Superior temporal gyrus (tissue), 1 donor: ENCODE measurements around the gene WNT2.
"Not testable (repeated sequence)": the region's sequence is repeated elsewhere in the genome, so short reads cannot be mapped to it uniquely, and the experiment has no call there.

Experiments
- DNase-seq: peaks from one replicate; pipeline ENCODE4 v3.0.0-alpha.2; 2016; ENCODE audit errors: extremely low spot score

WNT2 gene

DNA sequence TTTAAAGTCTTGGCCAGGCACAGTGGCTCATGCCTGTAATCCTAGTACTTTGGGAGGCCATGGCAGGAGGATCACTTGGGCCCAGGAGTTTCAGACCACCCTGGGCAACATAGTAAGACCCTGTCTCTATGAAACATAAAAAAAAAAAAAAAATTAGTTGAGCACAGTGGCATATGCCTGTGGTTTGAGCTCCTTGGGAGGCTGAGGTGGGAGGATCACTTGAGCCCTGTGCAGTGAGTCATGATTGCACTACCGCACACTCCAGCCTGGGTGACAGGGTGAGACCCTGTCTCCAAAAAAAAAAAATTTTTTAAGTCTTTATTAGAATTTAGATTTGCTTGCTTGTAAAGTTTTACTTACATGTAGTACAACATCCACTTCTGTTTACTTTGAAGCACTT is 14.0 kb downstream of the WNT2 start:
- no peak for DNase-seq

GRCh38 chr7:117302396-117302795 is 20.5 kb downstream of the WNT2 start:
- no peak for DNase-seq

DNA sequence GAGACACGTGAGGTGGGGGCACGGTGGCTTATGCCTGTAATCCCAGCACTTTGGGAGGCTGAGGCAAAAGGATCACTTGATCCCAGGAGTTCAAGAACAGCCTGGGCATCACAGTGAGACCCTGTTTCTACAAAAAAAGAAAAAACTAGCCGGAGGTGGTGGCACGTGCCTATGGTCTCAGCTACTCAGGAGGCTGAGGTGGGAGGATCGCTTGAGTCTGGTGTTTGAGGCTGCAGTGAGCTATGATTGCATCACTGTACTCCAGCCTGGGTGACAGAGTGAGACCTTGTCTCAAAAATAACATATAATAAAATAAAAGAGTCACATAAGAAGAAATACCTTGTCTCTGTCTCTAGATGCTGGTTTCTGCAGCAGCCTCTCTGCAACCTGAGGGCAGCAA is 22.4 kb downstream of the WNT2 start:
- DNase-seq: not testable (repeated sequence)

DNA sequence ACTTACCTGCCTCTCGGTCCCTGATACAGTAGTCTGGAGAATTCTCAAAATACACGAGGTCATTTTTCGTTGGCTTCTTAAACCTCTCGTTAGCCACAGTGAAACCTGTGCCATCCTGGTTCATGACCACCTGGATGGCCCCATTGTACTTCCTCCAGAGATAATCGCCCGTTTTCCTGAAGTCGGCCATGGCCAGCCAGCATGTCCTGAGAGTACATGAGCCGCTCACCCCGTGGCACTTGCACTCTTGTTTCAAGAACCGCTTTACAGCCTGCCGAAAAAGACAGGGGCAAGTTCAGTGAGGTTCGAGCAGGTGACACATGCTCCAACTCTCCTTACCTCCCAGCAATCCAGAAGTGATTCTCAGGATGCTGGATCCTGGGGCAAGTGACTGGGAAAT is 25.3 kb downstream of the WNT2 start:
- no peak for DNase-seq

DNA sequence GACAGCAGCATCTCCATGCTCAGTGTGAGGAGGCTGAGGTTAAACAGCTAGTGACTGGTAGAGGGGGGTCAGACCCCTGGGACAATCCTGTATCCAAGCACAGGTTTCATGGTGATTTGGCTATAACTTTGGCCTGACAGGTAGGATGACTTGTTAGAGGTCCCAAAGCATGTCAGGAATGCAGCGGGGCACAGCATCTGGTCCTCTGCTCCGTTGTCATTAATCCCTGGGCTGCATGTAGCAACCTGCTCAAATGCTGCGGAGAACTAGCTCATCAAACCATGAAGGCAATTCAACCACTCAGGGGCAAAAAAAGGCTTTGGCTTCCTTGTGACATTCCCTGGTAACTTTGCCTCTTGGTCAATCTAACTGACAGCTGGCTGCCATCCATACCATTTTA is 26.8 kb downstream of the WNT2 start:
- DNase-seq: no peak

DNA sequence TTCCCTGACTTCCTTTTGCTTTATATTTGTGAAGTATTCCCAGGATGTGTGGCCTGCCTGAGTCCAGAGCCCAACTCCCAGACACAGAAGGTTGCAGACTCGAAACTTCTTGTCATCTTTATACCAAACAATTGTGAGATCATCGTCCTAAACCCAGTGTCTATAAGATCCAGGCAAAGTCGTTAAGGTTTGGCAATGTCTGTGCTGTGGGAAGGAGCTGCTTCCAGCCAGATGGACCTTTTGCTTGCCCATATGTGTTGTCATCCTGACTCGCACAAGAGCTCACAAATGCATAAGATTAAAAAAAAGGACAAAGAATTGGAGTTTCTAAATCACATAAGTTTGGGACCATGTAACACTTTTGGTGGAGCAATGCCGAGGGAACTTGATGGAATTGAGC is 37.0 kb downstream of the WNT2 start:
- no peak for DNase-seq

DNA sequence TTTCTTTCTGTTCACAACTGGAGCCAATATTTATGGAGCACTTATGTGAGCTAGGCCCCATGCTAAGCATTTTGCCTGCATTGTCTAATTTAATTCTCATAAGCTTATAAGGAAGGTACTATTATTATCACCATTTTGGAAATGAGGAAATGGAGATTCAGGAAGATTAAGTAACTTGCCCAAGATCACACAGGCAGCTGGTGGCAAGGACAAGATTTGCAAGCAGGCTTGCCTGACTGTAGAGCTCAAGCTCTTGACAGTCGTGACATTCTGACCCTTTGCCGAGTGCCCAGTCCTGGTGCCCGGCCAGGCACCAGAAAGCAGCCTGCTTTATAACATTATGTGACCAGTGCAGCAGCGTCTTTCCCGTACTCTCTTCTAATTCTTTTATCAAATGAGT is 38.2 kb downstream of the WNT2 start:
- DNase-seq: no peak

DNA sequence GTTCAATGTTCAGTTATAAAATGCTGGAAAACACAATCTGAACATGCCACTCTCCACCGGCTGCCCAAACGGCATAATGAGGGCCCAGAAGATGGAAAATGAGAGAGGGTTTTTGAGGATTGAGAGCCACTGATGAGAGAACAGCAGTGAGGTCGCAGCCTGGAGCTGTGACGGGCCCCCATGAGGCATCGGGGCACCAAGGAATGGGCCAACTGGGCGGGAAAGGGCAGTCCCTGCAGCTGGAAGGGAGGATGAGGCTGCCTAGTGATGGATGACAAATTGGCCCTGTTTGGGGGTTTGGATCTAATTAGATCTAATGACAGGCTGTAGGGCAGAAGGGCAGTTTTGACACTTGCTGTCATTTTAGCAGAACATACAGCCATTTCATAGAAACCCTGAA is 39.1 kb downstream of the WNT2 start:
- no peak for DNase-seq

- no peak for DNase-seq
Observed at GRCh38 chr7:117283371-117283770, 39.5 kb downstream of the WNT2 start.

GRCh38 chr7:117282239-117282812 is 40.5 kb downstream of the WNT2 start:
- DNase-seq: no peak

GRCh38 chr7:117281562-117281961 is 41.3 kb downstream of the WNT2 start:
- no peak for DNase-seq

- DNase-seq: no peak
Observed at GRCh38 chr7:117279931-117280557, 42.8 kb downstream of the WNT2 start.

- no peak for DNase-seq
Observed at GRCh38 chr7:117279203-117279602, 43.7 kb downstream of the WNT2 start.

DNA sequence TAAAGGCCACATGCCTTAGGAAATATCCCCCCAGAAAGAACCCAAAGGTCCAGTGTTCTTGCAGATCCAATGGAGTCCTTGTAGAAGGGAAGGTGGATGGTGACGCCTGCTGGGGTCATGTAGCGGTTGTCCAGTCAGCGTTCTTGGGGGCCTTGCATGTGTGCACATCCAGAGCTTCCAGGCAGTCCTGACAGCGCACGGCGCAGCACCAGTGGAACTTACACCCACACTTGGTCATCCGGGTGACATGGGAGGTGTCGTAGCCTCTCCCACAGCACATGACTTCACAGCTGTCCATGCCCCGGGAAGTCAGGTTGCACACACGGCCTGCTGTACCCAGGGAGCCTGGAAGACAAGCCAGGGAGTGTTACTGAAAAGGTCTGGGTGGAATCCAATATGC is 44.8 kb downstream of the WNT2 start:
- no peak for DNase-seq

- DNase-seq: no peak
Observed at GRCh38 chr7:117277576-117277975, 45.3 kb downstream of the WNT2 start.

DNA sequence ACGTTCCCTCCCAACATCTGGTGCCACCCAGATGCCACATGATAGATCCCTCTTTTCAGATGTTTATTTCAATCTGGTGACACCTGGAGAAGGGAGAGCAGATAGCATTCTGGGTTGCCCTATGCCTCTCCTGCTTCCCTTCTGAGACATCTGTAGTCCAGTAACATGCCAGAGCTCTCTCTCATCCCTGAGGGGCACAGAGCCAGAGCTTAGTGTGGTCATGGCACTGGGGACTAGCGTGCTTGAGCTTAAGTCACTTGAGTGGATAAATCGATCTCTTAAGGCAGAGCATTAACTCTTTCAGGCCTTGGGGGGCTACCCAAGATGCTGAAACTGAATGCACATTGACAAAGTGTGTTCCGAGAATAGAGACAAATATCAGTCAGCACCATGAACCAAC is 47.9 kb downstream of the WNT2 start:
- DNase-seq: no peak

- no peak for DNase-seq
Observed at GRCh38 chr7:117273814-117274225, 49.0 kb downstream of the WNT2 start.

DNA sequence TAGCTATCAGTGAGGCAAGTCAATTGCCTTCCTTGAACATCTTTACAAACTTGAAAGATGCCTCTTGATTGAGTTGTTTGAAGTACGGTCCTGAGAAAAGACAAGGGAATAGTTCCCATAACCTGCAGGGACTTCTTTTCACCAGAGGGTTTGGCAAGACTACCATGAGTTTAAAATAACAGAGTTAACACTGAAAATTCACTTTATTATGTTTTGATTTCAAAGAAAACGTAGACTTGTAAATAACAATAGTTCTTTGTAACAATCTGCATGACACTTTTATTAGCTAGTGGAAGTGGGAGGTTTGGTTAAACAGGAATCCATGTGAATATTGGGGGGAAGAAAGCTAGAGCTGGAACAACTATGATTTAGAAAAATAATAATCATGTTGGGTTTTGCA is 49.5 kb downstream of the WNT2 start:
- no peak for DNase-seq

- DNase-seq: no peak
Observed at GRCh38 chr7:117272017-117272759, 50.7 kb downstream of the WNT2 start.

DNA sequence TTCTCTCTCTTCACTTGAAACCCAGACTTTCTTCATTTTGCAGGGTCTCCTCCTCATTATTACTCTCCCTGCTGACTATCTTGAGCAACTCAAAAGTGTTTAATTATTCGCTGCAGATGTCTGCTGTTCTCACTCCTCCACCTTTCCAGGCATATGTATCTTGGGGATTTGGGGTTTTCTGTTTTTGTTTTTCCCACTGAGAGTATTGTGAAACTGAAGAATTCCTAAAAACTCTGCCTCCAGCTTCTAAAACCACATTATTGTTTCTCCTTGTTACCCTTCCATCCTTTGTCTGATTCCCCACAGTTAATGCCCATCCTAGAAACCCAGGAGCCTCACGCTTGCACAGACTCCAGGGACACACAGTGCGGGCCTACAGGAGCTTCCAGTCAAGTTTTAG is 51.3 kb downstream of the WNT2 start:
- DNase-seq: no peak

DNA sequence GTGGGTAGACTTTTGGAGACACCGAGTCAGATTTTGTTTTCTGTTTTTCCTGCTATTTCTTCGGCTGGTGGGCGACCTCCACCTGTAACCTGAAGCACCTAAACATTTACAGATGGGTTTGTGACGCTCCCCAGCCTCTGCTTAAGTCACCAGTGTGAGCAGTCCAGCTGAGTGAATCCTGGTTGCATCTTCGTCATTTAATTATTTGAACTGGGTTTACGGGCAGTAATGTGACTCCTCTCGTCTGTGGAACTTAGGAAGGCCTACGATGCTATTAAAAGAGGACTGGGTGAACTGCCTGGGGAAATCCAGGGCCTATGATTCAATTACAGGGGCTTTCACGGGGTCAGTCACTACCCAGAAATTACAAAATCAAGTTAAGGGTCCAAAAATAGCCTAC is 52.5 kb downstream of the WNT2 start:
- no peak for DNase-seq

- no peak for DNase-seq
Observed at GRCh38 chr7:117269886-117270285, 53.0 kb downstream of the WNT2 start.

GRCh38 chr7:117269417-117269816 is 53.4 kb downstream of the WNT2 start:
- DNase-seq: no peak
